ENCODE results near the gene IQGAP3.
"Not testable (repeated sequence)": the region's sequence is repeated elsewhere in the genome, so short reads cannot be mapped to it uniquely, and the experiment has no call there.

The IQGAP3 gene, protein sequence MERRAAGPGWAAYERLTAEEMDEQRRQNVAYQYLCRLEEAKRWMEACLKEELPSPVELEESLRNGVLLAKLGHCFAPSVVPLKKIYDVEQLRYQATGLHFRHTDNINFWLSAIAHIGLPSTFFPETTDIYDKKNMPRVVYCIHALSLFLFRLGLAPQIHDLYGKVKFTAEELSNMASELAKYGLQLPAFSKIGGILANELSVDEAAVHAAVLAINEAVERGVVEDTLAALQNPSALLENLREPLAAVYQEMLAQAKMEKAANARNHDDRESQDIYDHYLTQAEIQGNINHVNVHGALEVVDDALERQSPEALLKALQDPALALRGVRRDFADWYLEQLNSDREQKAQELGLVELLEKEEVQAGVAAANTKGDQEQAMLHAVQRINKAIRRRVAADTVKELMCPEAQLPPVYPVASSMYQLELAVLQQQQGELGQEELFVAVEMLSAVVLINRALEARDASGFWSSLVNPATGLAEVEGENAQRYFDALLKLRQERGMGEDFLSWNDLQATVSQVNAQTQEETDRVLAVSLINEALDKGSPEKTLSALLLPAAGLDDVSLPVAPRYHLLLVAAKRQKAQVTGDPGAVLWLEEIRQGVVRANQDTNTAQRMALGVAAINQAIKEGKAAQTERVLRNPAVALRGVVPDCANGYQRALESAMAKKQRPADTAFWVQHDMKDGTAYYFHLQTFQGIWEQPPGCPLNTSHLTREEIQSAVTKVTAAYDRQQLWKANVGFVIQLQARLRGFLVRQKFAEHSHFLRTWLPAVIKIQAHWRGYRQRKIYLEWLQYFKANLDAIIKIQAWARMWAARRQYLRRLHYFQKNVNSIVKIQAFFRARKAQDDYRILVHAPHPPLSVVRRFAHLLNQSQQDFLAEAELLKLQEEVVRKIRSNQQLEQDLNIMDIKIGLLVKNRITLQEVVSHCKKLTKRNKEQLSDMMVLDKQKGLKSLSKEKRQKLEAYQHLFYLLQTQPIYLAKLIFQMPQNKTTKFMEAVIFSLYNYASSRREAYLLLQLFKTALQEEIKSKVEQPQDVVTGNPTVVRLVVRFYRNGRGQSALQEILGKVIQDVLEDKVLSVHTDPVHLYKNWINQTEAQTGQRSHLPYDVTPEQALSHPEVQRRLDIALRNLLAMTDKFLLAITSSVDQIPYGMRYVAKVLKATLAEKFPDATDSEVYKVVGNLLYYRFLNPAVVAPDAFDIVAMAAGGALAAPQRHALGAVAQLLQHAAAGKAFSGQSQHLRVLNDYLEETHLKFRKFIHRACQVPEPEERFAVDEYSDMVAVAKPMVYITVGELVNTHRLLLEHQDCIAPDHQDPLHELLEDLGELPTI (N-terminal part only)

DNA sequence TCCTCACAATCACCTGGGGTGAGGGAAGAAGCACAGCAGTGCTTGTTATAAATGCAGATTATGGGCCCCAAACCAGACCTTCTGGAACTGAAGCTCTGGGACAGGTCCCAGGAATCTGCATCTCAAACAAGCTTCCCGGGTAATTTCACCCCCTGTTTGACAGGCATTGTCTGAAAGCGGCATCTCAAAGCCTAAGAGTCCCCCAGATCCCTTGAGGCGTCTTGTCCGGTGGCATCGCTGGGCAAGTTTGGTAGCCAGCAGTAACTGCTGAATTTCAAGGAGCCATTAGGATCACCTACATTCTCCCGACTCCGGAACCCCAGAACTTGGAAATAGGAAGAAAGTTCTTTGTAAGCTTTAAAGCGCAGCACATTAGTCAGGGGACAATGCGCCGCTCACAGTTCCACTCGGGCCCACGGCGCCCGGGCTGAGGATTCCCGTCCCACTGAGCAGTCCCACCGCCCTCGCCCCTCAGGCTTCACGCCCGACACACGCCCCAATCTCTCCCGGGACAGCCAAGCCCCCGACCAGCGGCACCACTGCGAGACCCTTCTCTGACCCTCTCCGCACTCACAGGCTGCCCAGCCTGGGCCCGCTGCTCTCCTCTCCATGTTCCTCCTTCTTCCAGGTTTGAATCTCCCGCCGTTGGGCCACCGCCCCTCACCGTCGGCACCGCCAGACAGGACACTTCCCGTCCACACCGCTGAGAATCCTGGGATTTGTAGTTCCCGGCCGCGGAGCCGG, at the start of gene IQGAP3:
Gene IQGAP3 (minus strand): TSS at position 647 of the 744 bp plus-strand sequence. CDS start 36 bp downstream, at position 611.
- peak; percentile 82 for DNase-seq (ENCODE audit: low read depth)

DNA sequence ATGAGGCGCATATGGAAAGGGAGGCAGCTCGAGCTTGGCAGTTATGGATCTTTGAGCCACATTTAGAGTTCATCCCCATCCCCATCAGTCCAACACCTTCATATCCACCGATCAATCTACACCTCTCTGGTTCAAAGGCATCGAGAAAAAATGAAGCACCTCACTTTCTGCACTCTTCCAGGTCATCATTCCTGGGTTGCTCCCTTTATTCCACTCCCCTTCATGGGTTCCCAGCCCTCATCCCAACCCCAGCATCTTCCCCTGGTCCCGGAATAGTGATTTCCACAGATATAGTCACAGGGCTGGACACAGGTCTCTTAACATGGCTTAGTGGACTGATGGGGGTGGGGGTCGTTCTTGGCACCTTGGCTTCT, 47.2 kb upstream of the IQGAP3 start:
- no peak for DNase-seq (ENCODE audit: low read depth)

DNA sequence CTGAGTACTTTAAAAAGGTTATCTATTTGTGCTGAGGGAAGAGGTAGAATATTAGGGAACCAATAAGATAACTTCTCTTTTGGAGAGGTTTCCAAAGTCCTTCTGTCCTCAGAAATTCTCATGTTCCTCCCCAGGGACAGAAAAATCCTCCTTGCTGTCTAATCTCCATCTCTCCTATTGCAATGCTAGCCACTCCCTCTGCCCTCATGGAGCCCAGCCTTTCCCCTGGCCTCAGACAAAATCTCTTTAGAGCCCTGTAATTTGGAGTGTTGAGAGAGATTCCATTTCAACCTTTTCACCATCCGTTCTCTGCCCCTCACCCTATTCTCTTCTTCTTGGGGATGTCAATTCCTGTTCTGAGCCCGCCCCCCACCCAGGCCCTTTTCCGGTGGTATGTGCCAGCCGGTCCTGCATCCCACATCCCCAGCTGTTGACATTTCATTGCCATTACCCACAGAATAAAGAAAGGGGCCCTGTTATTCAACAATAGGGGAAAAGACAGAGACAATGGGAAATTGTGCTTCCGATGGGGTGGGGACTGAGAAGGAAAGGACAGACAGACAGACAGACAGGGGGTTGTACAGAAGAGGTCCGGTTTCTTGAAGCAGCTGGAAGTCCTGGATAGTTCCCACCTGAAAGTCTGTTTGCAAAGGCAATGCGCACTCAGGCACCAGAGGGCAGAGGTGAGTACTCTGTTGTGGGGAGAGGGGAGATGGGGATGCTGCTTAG, 46.7 kb upstream of the IQGAP3 start, which contains the start of gene HAPLN2:
Gene HAPLN2 (plus strand): TSS at position 563 of the 729 bp plus-strand sequence. CDS start 4,076 bp downstream, outside the sequence.
- DNase-seq (ENCODE audit: low read depth): no peak

DNA sequence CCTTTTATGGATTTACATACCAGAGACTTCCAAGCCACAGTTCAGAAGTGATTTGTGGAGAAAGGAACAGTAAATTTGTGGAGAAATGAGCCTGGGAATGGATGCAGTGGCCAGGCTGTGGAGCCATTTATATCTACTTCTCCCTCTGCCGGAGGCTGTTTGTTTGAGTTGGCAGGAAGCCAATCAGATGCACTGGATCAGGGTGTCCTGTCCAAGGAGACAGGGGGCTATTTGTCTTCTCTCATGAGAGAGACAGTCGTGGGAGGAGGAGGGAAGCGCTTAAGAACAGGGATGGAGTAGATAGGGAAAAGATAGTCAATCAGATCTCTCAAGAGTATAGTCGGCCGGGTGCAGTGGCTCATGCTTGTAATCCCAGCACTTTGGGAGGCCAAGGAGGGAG, 44.1 kb upstream of the IQGAP3 start:
- DNase-seq (ENCODE audit: low read depth): peak; percentile 65

DNA sequence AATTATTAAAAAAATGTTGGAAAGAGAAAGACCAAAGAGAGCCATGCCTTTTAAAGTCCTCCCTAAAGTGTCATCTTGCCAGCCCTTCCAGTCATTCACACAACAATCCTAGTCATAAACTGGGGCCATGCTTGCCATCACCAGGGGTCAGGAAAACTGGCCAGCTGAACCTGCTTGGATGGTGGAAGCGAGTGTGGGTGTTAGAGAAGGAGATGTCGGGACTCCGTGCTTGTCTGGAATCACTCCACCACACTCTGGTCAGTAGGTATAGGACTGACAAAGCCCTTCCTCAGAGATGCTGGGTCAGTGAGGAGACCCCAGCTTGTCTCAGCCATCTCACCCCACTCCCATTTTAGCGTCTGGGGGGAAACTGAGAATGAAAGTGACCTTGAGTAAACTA, 43.6 kb upstream of the IQGAP3 start:
- no peak for DNase-seq (ENCODE audit: low read depth)

DNA sequence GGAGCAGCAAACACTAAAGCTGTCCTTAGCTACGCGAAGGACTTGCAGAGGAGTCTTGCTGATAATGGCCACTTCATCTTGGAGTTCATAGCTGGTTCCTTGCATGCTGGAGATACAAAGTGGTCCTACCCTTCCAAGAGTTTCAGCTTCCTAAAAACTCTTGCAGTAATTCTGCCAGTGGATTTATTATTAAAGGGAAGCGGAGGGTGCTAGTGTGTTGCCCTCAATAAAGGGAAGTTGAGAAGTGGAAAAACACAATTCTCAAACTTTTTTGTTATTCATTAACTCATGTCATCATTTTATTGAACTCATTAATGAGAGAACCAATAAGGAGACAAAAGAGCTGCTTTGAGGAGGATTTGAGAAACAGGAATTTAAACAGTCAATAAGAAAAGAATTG, 40.3 kb upstream of the IQGAP3 start:
- DNase-seq (ENCODE audit: low read depth): no peak

DNA sequence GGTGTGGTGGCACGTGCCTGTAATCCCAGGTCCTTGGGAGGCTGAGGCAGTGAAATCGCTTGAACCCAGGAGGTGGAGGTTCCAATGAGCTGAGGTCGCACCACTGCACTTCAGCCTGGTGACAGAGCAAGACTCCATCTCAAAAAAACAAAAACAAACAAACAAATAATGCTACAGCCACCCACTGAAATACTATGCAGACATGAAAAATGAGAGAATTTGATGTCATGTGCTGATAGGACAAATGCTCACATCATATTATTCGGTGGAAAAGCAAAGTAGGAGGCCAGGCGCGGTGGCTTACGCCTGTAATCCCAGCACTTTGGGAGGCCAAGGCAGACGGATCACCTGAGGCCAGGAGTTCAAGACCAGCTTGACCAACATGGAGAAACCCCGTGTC, 37.7 kb upstream of the IQGAP3 start:
- DNase-seq (ENCODE audit: low read depth): not testable (repeated sequence)

DNA sequence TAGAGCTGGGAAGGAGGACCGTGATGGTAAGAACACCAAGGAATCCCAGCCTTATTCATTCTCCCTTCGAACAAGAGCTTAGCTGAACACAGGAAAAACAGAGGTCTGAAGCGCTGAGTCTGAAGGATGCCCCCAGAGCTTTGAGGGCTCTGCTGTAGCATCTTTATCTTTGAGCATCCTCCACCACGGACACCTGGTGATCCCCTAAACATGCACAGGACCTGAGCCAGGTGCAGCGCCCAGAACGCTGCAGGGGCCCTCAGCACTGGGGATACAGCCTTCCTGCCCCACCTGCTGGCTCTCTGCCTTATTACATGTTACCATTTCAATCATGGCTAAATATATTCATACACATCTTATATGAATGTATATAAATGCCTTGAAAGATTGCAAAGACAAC, 36.6 kb upstream of the IQGAP3 start:
- DNase-seq (ENCODE audit: low read depth): no peak

DNA sequence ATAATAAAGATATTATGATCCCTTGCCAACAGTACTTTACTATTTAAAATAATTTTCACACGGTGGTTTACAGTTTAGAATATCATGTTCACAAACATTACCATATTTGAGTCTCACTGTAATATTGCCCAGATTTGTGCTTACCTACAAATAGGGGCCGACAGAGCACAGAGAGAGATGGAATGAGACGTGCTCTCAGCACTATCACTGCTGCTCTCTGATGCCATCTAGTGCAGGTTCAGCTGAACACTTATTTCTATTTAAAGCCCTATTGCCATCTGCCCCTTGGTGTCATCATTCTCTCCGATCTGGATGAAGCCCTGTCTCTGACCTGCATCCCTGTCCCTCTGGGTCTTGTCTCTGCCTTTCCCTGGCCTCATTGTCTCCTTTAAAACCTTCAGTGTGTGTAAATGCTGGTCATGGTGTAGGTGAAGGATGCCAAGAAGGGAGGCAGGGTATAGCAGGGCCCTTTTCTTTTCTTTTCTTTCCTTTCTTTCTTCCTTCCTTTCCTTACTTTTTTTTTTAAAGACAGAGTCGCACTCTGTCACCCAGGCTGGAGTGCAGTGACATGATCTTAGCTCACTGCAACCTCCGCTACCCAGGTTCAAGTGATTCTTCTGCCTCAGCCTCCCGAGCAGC, 35.8 kb upstream of the IQGAP3 start:
- peak; percentile 73 for DNase-seq (ENCODE audit: low read depth)

DNA sequence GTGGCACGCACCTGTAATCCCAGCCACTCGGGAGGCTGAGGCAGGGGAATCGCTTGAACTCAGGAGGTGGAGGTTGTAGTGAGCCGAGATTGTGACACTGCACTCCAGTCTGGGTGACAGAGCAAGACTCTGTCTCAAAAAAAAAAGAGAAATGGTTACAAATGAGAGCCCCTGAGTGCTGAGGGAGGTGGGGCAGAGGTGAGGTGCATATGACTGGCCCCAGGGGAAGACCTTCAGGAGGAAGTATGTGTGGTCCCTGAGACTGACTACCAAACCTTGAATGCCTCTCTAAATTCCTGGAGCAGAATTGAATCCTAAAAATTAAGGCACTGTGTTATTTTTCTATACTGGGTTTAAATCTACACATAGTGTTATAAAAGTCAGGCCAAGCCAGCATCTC, 35.0 kb upstream of the IQGAP3 start:
- DNase-seq (ENCODE audit: low read depth): not testable (repeated sequence)

DNA sequence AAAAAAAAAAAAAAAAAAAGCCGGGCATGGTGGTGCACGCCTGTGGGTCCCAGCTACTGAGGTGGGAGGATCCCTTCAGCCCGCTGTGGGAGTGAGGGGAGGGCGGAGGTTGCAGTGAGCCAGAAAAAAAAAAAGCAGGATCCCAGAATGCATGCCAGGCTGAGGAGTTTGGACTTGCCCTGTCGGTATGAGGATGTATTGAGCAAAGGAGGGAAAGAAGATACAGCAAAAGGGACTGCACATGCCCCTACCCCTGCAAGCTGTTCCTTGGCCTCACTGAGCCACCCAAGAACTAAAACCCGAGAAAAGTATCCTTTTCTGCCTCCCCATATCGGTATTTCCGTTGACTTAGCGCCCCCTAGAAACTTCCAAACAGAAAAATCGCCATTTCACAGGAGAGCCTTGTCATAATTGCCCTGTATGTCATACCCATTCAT, 30.2 kb upstream of the IQGAP3 start:
- DNase-seq (ENCODE audit: low read depth): no peak

DNA sequence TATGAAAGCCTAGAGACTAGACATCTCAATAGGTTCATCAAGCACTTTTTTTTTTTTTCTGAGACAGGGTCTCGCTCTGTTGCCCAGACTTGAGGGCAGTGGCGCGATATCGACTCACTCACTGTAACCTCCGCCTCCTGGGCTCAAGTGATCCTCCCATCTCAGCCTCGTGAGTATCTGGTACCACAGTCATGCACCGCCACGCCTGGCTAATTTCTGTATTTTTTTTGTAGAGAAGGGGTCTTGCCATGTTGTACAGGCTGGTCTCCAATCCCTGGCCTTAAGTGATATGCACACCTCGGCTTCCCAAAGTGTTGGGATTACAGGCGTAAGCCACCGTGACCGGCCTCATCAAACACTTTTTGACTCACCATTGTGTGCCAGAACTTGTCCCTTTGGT, 29.5 kb upstream of the IQGAP3 start:
- DNase-seq (ENCODE audit: low read depth): no peak

DNA sequence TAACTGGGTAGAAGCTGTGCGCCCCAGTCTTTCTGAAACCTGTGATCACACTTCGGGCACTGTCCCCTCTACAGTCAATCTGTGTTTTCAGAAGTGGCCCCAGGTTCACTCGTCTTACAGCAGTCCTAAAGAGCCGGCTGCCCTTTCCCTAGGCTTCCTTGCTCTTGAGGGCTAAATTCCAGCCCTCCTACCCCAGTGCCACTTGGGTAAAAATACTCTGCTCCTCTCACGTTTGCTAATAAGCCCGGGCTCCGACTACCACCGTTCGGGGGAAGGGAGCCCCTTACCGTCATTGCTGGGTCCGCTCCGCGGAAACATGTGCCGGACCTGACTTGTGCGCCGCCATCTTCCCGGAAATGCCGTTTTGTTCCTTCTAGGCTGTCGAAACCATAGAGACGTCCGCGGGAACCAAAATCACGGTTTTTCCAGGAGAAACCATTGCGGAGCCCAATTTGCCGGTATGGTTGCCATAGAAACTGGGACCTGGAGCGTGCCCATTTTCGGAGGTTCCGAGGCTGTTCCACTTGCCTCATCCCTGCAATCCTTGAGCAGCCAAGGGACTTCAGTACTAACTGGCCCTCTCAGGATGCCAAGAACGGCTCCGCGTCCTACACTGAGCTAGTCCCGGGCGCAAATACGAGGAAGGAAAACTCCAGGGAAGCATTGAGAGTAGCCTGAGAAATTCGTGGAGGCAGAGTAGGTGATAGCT, 28.9 kb upstream of the IQGAP3 start, which contains the start of gene GPATCH4:
Gene GPATCH4 (minus strand): TSS at position 358 of the 709 bp plus-strand sequence.
- peak; percentile 90 for DNase-seq (ENCODE audit: low read depth)

DNA sequence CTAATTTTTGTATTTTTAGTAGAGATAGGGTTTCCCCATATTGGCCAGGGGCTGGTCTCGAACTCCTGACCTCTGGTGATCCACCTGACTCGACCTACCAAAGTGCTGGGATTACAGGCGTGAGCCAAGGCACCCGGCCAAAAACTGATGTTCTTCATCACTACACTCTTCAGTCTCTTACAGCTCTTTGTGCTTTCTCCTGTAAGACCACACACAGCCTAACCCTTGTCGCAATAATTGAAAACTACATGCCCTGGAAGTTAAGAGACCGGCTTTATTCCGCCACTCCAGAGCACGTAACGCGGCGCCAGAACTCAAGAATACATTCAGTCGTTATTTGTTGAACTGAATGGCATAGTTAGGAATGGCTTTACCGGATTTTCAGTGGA, 28.4 kb upstream of the IQGAP3 start:
- no peak for DNase-seq (ENCODE audit: low read depth)

DNA sequence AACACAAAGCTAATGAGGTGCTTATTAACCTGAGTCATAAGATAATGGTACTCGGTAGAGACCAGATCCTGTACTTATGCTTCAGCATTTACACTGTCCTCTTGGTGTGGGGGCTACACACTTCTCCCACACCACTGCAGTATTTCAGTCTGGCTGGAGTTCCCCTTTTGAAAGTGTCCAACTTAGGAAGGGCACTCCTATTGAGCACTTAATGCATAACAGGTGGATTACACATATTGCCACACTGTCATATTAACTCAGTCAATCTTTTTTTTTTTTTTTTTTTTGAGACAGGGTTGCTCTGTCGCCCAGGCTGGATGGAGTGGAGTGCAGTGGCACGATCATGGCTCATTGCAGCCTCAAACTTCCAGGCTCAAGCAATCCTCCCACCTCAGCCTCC, 27.4 kb upstream of the IQGAP3 start:
- DNase-seq (ENCODE audit: low read depth): peak; percentile 30

DNA sequence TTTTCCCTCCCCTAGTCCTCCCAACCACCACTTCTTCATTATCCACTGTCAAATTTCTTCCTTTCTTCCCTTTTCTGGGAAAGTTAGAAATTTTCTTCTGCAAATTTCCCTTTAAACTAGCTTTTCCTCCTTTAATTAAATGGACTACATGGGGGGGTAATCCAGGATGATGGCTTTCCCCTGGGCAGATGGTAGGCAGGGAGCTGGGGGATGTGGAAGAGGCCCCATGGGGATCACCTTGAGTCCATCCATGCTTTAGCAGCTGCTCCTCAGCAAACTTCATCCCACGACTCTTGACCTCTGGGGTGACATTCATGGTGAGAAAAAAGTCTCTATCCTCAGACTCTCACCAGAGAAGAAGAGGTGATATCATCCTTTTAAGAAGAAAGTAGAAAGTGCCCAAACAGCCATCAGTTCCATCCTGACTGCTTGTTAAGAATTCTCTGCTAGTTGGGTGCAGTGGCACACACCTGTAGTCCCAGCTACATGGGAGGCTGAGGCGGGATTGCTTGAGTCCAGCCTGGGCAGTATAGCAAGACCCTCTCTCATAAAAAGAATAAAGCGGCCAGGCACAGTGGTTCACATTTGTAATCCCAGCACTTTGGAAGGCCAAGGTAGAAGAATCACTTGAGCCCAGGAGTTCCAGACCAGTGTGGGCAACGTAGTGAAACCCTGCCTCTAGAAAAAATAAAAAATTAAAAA, 26.5 kb upstream of the IQGAP3 start:
- no peak for DNase-seq (ENCODE audit: low read depth)

DNA sequence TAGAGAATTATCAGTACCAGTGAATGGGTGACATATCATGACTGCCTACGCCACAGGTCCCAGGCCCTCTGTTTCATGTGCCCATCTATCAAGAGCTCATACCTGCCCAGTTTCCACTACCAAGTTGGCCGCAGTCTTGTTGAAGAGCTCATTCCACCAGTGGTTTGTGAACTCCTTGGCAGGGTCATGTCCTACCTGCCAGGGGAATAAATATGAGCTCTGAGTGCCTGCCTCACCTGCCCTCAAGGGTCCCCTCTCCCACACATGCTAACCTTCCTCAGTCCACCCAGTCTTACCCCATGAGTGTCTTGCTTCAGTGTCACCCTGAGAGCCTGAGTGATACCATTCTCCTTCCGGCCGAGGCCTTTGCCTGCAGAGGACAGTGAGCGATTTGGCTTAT, 25.8 kb upstream of the IQGAP3 start:
- DNase-seq (ENCODE audit: low read depth): no peak

DNA sequence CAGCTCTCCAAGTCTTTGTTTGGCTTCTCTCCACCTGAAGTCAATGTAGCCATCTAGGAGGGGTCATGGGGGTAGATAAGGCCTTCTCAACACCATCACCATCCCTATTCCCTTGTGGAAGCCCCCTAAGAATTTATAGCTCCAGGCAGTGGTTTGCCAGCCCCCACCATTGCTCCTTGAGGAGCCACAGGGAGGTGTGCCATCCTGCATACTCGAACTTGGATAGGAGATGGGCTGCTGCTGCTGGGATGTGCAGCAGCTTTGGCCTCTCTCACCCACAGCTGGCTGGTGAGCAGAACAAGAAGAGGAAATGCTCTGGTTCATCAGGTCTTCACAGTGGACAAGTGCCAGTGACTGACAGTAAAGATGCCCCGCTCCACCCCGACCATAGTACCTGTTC, 24.1 kb upstream of the IQGAP3 start:
- no peak for DNase-seq (ENCODE audit: low read depth)

DNA sequence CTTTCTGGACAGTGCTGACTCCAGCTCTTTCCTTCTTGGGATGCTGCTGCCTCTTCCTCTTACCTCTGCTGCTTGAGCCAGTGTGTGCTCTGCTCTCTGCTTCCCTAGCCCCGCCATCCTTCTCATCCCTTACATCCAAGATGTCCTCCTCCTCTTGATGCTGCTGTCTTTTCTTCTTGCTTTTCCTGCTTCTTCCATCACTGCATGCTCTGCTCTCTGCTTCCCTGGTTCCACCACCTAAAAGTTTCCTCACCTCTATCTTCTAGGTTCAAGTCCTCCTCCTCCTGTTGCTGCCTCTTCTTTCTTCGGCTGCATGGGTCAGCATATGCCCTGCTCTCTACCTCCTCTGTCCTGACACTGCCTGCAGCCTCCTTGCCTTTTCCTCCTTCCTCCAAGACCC, 22.7 kb upstream of the IQGAP3 start:
- no peak for DNase-seq (ENCODE audit: low read depth)
